ENCODE measurements around the gene KCNAB1.
"Not testable (repeated sequence)": the region's sequence is repeated elsewhere in the genome, so short reads cannot be mapped to it uniquely, and the experiment has no call there.

KCNAB1 gene

GRCh38 chr3:156135921-156136638 is 15.7 kb downstream of the KCNAB1 start:
- TF ChIP-seq, protein P1, sequence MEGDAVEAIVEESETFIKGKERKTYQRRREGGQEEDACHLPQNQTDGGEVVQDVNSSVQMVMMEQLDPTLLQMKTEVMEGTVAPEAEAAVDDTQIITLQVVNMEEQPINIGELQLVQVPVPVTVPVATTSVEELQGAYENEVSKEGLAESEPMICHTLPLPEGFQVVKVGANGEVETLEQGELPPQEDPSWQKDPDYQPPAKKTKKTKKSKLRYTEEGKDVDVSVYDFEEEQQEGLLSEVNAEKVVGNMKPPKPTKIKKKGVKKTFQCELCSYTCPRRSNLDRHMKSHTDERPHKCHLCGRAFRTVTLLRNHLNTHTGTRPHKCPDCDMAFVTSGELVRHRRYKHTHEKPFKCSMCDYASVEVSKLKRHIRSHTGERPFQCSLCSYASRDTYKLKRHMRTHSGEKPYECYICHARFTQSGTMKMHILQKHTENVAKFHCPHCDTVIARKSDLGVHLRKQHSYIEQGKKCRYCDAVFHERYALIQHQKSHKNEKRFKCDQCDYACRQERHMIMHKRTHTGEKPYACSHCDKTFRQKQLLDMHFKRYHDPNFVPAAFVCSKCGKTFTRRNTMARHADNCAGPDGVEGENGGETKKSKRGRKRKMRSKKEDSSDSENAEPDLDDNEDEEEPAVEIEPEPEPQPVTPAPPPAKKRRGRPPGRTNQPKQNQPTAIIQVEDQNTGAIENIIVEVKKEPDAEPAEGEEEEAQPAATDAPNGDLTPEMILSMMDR (IDR thresholded peaks at IDR 0.05; ENCODE audit: control insufficient read depth, insufficient read depth, low read depth, low read length, missing control alignments): no peak
- no peak overlapping the region for H3K4me3 ChIP-seq (ENCODE audit: control insufficient read depth, low read depth, low read length)
- DNase-seq (ENCODE audit: low read depth): no peak

DNA sequence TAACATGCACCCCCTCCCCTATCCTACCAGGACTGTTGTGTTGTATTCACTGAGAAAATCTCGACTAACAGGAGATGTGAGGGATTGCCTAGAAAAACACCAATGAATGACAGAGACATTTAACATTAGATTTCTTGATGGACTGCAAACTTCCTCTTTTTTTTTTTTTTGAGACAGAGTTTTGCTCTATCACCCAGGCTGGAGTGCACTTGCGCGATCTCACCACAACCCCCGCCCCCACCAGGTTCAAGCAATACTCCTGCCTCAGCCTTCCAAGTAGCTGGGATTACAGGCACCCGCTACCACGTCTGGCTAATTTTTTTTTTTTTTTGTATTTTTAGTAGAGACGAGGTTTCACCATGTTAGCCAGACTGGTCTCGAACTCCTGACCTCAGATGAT is 17.0 kb downstream of the KCNAB1 start:
- not testable (repeated sequence) for H3K4me3 ChIP-seq (ENCODE audit: control insufficient read depth, low read depth, low read length); DNase-seq (ENCODE audit: low read depth)

DNA sequence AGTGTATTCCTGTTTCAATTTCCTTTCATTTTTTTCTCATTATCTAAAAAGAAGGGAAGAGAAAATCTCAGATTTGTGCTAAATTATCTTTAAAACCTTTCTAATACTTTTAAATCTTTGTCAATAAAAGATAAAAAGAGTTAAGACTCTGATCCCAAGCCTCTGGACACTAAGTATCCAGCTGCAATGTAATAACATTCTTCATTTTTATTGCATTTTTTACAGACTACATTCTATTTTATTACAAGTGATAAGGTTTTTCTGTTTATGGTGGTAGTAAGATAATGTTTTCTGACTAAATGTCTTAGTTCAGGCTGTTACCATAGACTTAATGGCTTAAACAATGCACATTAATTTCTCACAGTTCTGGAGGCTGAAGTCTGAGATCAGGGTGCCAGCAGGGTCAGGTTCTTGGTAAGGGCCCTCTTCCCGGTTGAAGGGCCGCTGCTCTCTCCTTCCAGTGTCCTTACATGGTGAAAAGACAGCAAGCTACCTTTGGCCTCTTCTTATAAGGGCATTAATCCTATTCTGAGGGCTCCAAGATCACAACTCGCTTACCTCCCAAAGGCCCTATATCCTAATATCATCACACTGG is 19.7 kb downstream of the KCNAB1 start:
- DNase-seq (ENCODE audit: low read depth): no peak
- no peak overlapping the region for H3K4me3 ChIP-seq (ENCODE audit: control insufficient read depth, low read depth, low read length)
- TF ChIP-seq, protein P1 (IDR thresholded peaks at IDR 0.05; ENCODE audit: control insufficient read depth, insufficient read depth, low read depth, low read length, missing control alignments): no peak

DNA sequence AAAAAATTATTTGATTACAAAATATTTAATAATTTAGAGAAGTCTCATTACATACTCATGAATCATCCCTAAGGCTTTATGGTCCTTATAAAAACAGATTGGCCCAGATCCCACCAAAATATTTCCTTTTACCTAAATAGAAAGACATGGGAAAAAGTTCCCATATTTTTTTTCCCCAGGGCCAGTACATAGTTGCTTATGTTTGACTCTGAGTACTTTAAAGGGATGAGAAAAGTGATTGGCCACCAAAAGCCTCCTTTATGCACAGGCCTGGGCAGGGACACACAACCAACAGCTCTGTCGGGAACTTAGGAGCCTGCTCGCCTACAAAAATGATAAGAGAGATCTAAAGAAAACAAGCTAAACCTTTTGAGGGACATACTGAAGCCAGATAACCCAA is 22.3 kb downstream of the KCNAB1 start:
- H3K4me3 ChIP-seq (ENCODE audit: control insufficient read depth, low read depth, low read length): no peak overlapping the region
- TF ChIP-seq, protein P1 (IDR thresholded peaks at IDR 0.05; ENCODE audit: control insufficient read depth, insufficient read depth, low read depth, low read length, missing control alignments): no peak
- no peak for DNase-seq (ENCODE audit: low read depth)

GRCh38 chr3:156143136-156143535 is 22.8 kb downstream of the KCNAB1 start:
- no peak for DNase-seq (ENCODE audit: low read depth)
- TF ChIP-seq, protein P1 (IDR thresholded peaks at IDR 0.05; ENCODE audit: control insufficient read depth, insufficient read depth, low read depth, low read length, missing control alignments): no peak
- H3K4me3 ChIP-seq (ENCODE audit: control insufficient read depth, low read depth, low read length): no peak overlapping the region

DNA sequence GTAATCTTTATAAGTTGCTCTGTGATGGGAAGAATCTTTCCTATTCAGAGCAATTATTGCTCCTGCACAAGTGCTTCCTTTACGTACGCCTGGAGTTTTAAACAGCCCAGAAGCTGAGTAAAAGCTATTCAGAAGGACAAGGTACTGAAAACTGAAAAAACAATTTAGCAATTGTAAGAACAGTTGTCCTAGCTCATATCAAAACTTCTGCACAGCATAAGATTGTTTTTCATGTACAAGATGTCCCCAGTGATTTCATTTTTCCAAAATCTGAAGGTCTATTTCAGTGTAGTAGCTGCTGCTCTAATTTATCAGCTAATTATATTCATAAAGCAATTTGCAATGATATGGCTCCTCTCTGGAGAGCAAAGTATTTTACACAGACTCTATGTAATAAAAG is 23.7 kb downstream of the KCNAB1 start:
- no peak for DNase-seq (ENCODE audit: low read depth)
- TF ChIP-seq, protein P1 (IDR thresholded peaks at IDR 0.05; ENCODE audit: control insufficient read depth, insufficient read depth, low read depth, low read length, missing control alignments): no peak
- no peak overlapping the region for H3K4me3 ChIP-seq (ENCODE audit: control insufficient read depth, low read depth, low read length)

- no peak for DNase-seq (ENCODE audit: low read depth)
- no peak overlapping the region for H3K4me3 ChIP-seq (ENCODE audit: control insufficient read depth, low read depth, low read length)
- TF ChIP-seq, protein P1 (IDR thresholded peaks at IDR 0.05; ENCODE audit: control insufficient read depth, insufficient read depth, low read depth, low read length, missing control alignments): no peak
Measured at GRCh38 chr3:156145866-156146265, 25.5 kb downstream of the KCNAB1 start.

Data from AG09309 (cell line).